ENCODE data around the gene LSP1.

DNA sequence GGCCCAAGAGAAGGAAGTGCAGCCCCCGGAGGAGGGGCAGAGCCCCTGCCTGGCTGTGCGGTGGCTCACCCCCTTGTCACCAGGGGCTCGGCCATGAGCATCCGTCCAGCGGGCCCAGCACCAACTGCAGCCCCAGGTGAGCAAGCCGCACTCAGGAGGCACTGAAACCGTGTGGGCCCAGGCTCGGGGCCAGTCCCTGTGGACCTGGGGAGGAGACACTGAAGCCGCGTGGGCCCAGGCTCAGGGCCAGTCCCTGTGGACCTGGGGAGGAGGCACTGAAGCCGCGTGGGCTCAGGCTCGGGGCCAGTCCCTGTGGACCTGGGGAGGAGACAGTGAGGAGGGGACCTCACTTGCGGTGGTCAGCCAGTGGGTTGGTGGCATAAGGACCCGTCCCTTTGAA lies 13.9 kb downstream of the LSP1 start:
- no peak for TF ChIP-seq GATA2 (IDR thresholded peaks at IDR 0.05; ENCODE audit: low read depth, low read length)
- no peak for TF ChIP-seq GATA3 (IDR thresholded peaks at IDR 0.05; ENCODE audit: low read depth, low read length)
